HPDE6-E6E7 (cell line): ENCODE data around the gene SEMA7A.

ENCODE experiments used
- DNase-seq: peaks from one replicate; pipeline ENCODE4 v3.0.0; 2011; ENCODE audit warnings: missing footprints; ENCODE audit errors: extremely low spot score

SEMA7A gene

GRCh38 chr15:74430510-74430951, 3.2 kb downstream of the SEMA7A start:
- DNase-seq: no peak

- DNase-seq: no peak
These were observed 3.9 kb downstream of the SEMA7A start for GRCh38 chr15:74429781-74430400.

GRCh38 chr15:74428970-74429780, 4.6 kb downstream of the SEMA7A start:
- DNase-seq: no peak

- no peak for DNase-seq
These were observed 5.3 kb downstream of the SEMA7A start for GRCh38 chr15:74428442-74428787.

- DNase-seq: no peak
These were observed 5.9 kb downstream of the SEMA7A start for GRCh38 chr15:74427607-74428441.

- no peak for DNase-seq
These were observed 7.1 kb downstream of the SEMA7A start for GRCh38 chr15:74426404-74427281.

- DNase-seq: no peak
These were observed 8.1 kb downstream of the SEMA7A start for GRCh38 chr15:74425630-74426029.

GRCh38 chr15:74424901-74425528, 8.7 kb downstream of the SEMA7A start:
- DNase-seq: no peak

- peak; percentile 76 for DNase-seq
These were observed 10.1 kb downstream of the SEMA7A start for GRCh38 chr15:74423431-74424257.

- DNase-seq: peak; percentile 63
These were observed 10.9 kb downstream of the SEMA7A start for GRCh38 chr15:74422652-74423430.

- no peak for DNase-seq
These were observed 11.5 kb downstream of the SEMA7A start for GRCh38 chr15:74422265-74422651.

- DNase-seq: no peak
These were observed 12.2 kb downstream of the SEMA7A start for GRCh38 chr15:74421302-74422245.

GRCh38 chr15:74420193-74420905, 13.4 kb downstream of the SEMA7A start:
- no peak for DNase-seq

GRCh38 chr15:74419432-74419831, 14.3 kb downstream of the SEMA7A start:
- DNase-seq: no peak

- DNase-seq: no peak
These were observed 15.0 kb downstream of the SEMA7A start for GRCh38 chr15:74418575-74419338.

GRCh38 chr15:74417670-74418069, 16.1 kb downstream of the SEMA7A start:
- DNase-seq: no peak

- DNase-seq: no peak
These were observed 16.5 kb downstream of the SEMA7A start for GRCh38 chr15:74417225-74417624.
